Glomerular visceral epithelial cell (primary cell): Measurements from ENCODE around the gene SLC6A13.
A peak's percentile ranks its signal among the peaks of the same experiment; 100 is the strongest.

Experiments used
- DNase-seq: peaks from one replicate; pipeline ENCODE4 v3.0.0-alpha.2; 2016; ENCODE audit errors: extremely low spot score

The SLC6A13 gene

GRCh38 chr12:214003-214741 lies 48.5 kb downstream of the SLC6A13 start, which contains the start of gene SLC6A12:
Gene SLC6A12, minus strand, starts transcription at chr12:214157. Its CDS starts 4,171 bp downstream, at chr12:209986.
- peak; percentile 32 for DNase-seq

GRCh38 chr12:213527-213932 lies 49.1 kb downstream of the SLC6A13 start:
- no peak for DNase-seq

- DNase-seq = no peak
These were observed 49.7 kb downstream of the SLC6A13 start for GRCh38 chr12:212715-213526.

GRCh38 chr12:212415-212714 lies 50.3 kb downstream of the SLC6A13 start:
- no peak for DNase-seq

- no peak for DNase-seq
These were observed 50.8 kb downstream of the SLC6A13 start for GRCh38 chr12:211639-212414.

- DNase-seq = no peak
These were observed 51.5 kb downstream of the SLC6A13 start for GRCh38 chr12:211142-211465.

- no peak for DNase-seq
These were observed 52.1 kb downstream of the SLC6A13 start for GRCh38 chr12:210277-211141.

GRCh38 chr12:209851-210250 lies 52.8 kb downstream of the SLC6A13 start:
- no peak for DNase-seq

GRCh38 chr12:209246-209645 lies 53.4 kb downstream of the SLC6A13 start:
- no peak for DNase-seq

- DNase-seq = no peak
These were observed 53.8 kb downstream of the SLC6A13 start for GRCh38 chr12:208813-209212.

- no peak for DNase-seq
These were observed 54.8 kb downstream of the SLC6A13 start for GRCh38 chr12:207804-208203.

- no peak for DNase-seq
These were observed 55.7 kb downstream of the SLC6A13 start for GRCh38 chr12:206746-207440.

GRCh38 chr12:205026-205425 lies 57.6 kb downstream of the SLC6A13 start:
- no peak for DNase-seq

- no peak for DNase-seq
These were observed 58.4 kb downstream of the SLC6A13 start for GRCh38 chr12:204261-204678.

GRCh38 chr12:203462-204260 lies 59.0 kb downstream of the SLC6A13 start:
- DNase-seq = no peak

GRCh38 chr12:203074-203461 lies 59.6 kb downstream of the SLC6A13 start:
- DNase-seq = no peak

- no peak for DNase-seq
These were observed 60.4 kb downstream of the SLC6A13 start for GRCh38 chr12:202081-202731.

GRCh38 chr12:201361-201760 lies 61.3 kb downstream of the SLC6A13 start:
- no peak for DNase-seq

GRCh38 chr12:198705-199104 lies 63.9 kb downstream of the SLC6A13 start:
- DNase-seq = no peak
